ENCODE results near the gene KCNMB1. TPM values are rescaled to one million over a fixed set of nuclear protein-coding genes. Genes with fewer than 3 reads are reported as not detected.

The KCNMB1 gene
- total and polyA plus RNA-seq, 2 donors (not counting 1 experiment from before 2014, with no cell fraction given), result 0.06 TPM; not detected in 1

DNA sequence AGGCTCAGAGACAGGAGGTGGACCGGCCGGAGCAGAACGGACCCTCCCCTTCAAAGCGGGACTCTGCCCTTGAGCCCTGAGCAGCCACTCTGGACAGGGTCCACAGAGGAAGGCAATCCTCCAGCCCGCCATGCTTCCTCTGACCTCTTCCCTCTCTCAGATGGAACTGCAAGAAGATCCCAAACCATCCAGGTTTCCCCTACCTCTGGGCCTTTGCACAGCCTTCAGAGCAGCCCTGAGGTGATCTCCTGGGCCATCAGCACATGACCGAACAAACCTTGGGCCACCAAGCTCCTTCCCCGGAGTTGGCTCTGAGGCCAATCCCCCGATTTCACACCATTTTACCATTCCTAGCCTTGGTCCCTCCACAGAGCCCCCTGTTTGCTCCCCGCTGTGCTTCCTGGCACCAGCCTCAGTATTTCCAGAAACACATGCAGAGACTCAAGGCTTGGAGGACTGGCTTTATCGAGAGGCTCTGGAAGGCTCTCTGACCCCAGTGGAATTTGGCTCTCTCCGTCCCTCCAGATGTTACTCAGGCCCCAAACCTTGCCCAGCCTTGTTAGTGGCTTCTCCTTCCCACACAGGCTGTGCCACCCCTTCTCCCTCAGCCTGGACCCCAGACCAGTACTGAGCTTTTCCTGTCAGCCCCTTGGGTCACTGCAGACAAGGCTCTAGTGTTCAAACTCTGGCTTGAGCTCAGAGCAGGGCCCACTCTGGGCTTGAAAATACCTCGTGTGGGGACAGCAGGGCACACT is 48.6 kb upstream of the KCNMB1 start:
- 92% methylated on average over 12 of the region's 12 CpGs for WGBS (ENCODE audit: insufficient coverage)
- H2AFZ ChIP-seq (ENCODE audit: insufficient read depth, low read depth, low read length, poor library complexity, severe bottlenecking), result no peak overlapping the region
- H3K9ac ChIP-seq (ENCODE audit: low read length), result no peak overlapping the region
- intact Hi-C loops (cut with micrococcal nuclease), result no loop called here
- Mint-ChIP-seq H3K9me3 (ENCODE audit: insufficient read depth) (no peaks in the 10 kb centered on the region), H3K27me3 (peaks cover 3% of the 10 kb centered on the region), H3K4me3 (no peak overlapping the region), H3K4me1 (no peaks in the 10 kb centered on the region), H3K27ac (no peak overlapping the region)
- H3K36me3 ChIP-seq (replicated peaks in 1 of 2; ENCODE audit: control extremely low read depth in 1 of 2, control insufficient read depth in 1 of 2, extremely low read depth in 1 of 2, insufficient read depth in 2 of 2, low read length in 1 of 2), result no peaks in the 10 kb centered on the region
- no peaks in the 10 kb centered on the region for H3K4me1 ChIP-seq (ENCODE audit: control insufficient read depth in 2 of 2, insufficient read depth in 2 of 2, low read length in 2 of 2)
- ATAC-seq (ENCODE audit: low read depth), result no peak
- TF ChIP-seq EZH2 (IDR thresholded peaks at IDR 0.05; ENCODE audit: borderline replicate concordance, insufficient read depth, low read depth, low read length, poor library complexity, severe bottlenecking), result no peak
- TF ChIP-seq, protein P1, sequence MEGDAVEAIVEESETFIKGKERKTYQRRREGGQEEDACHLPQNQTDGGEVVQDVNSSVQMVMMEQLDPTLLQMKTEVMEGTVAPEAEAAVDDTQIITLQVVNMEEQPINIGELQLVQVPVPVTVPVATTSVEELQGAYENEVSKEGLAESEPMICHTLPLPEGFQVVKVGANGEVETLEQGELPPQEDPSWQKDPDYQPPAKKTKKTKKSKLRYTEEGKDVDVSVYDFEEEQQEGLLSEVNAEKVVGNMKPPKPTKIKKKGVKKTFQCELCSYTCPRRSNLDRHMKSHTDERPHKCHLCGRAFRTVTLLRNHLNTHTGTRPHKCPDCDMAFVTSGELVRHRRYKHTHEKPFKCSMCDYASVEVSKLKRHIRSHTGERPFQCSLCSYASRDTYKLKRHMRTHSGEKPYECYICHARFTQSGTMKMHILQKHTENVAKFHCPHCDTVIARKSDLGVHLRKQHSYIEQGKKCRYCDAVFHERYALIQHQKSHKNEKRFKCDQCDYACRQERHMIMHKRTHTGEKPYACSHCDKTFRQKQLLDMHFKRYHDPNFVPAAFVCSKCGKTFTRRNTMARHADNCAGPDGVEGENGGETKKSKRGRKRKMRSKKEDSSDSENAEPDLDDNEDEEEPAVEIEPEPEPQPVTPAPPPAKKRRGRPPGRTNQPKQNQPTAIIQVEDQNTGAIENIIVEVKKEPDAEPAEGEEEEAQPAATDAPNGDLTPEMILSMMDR (IDR thresholded peaks at IDR 0.05), result no peak
- ChIA-PET CTCF (interaction anchor here (0.8 kb wide), 1 partner anchor 212 kb away, joined by 3 read pairs; no protein-coding TSS in a partner anchor), POLR2A (no interaction called here)
- no peaks in the 10 kb centered on the region for H3K79me2 ChIP-seq (ENCODE audit: control insufficient read depth, insufficient read depth, low read length)
- no peaks in the 10 kb centered on the region for H3K27me3 ChIP-seq (replicated peaks in 1 of 4; ENCODE audit: control extremely low read depth in 1 of 4, control insufficient read depth in 3 of 4, insufficient read depth in 4 of 4, low read length in 3 of 4)
- H4K20me1 ChIP-seq (ENCODE audit: control insufficient read depth, insufficient read depth, low read length, poor library complexity, severe bottlenecking), result no peaks in the 10 kb centered on the region
- H3K9me3 ChIP-seq (ENCODE audit: control extremely low read depth in 1 of 3, control insufficient read depth in 2 of 3, insufficient read depth in 1 of 3, low read length in 2 of 3), result peaks cover 0 to 4% (median 0%) of the 10 kb centered on the region in 3 donors
- no peak for DNase-seq
- no peak overlapping the region for H3K4me2 ChIP-seq (replicated peaks; ENCODE audit: low read depth, low read length, poor library complexity, severe bottlenecking)
- no peak overlapping the region for H3K27ac ChIP-seq (ENCODE audit: low read length in 2 of 2)
- H3K4me3 ChIP-seq (ENCODE audit: control extremely low read depth in 1 of 5, extremely low read depth in 1 of 5, insufficient read depth in 1 of 5, low read depth in 2 of 5, low read length in 4 of 5), result no peak overlapping the region

DNA sequence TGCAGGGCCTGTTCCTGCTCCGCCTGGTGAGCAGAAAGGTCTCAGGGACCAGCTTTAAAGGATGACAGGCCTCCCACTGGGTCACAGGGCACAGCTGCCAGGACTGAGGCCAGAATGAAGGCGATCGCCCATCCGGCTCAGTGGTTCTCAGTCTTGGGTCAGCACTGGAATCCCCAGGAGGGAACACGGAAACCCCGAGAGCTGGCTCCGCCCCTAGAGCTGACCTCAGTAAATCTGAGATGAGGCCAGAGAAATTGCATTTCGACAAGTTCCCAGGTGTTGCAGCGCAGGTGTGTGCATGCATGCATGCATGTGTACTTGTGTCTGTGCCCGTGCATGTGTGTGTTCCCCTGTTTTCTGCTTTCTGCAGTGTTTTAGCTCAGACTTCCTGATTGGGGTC is 47.2 kb upstream of the KCNMB1 start:
- Histone ChIP-seq H3K36me3 (replicated peaks in 1 of 2; ENCODE audit: control extremely low read depth in 1 of 2, control insufficient read depth in 1 of 2, extremely low read depth in 1 of 2, insufficient read depth in 2 of 2, low read length in 1 of 2) (no peaks in the 10 kb centered on the region), H3K4me1 (ENCODE audit: control insufficient read depth in 2 of 2, insufficient read depth in 2 of 2, low read length in 2 of 2) (no peaks in the 10 kb centered on the region), H3K27me3 (replicated peaks in 1 of 4; ENCODE audit: control extremely low read depth in 1 of 4, control insufficient read depth in 3 of 4, insufficient read depth in 4 of 4, low read length in 3 of 4) (no peaks in the 10 kb centered on the region), H3K4me3 (ENCODE audit: control extremely low read depth in 1 of 5, extremely low read depth in 1 of 5, insufficient read depth in 1 of 5, low read depth in 2 of 5, low read length in 4 of 5) (no peak overlapping the region), H3K79me2 (ENCODE audit: control insufficient read depth, insufficient read depth, low read length) (no peaks in the 10 kb centered on the region), H2AFZ (ENCODE audit: insufficient read depth, low read depth, low read length, poor library complexity, severe bottlenecking) (no peak overlapping the region), H4K20me1 (ENCODE audit: control insufficient read depth, insufficient read depth, low read length, poor library complexity, severe bottlenecking) (no peaks in the 10 kb centered on the region), H3K9me3 (ENCODE audit: control extremely low read depth in 1 of 3, control insufficient read depth in 2 of 3, insufficient read depth in 1 of 3, low read length in 2 of 3) (peaks cover 0 to 4% (median 0%) of the 10 kb centered on the region in 3 donors), H3K27ac (ENCODE audit: low read length in 2 of 2) (no peak overlapping the region), H3K4me2 (replicated peaks; ENCODE audit: low read depth, low read length, poor library complexity, severe bottlenecking) (no peak overlapping the region), H3K9ac (ENCODE audit: low read length) (no peak overlapping the region)
- Mint-ChIP-seq H3K9me3 (ENCODE audit: insufficient read depth) (no peaks in the 10 kb centered on the region), H3K27ac (no peak overlapping the region), H3K4me1 (no peaks in the 10 kb centered on the region), H3K27me3 (peaks cover 7% of the 10 kb centered on the region), H3K4me3 (no peak overlapping the region)
- TF ChIP-seq, protein P1 (IDR thresholded peaks at IDR 0.05), result no peak
- no peak for TF ChIP-seq EZH2 (IDR thresholded peaks at IDR 0.05; ENCODE audit: borderline replicate concordance, insufficient read depth, low read depth, low read length, poor library complexity, severe bottlenecking)
- DNase-seq (no peak), ATAC-seq (ENCODE audit: low read depth) (no peak)
- POLR2A ChIA-PET, result no interaction called here
- intact Hi-C loops (cut with micrococcal nuclease), result no loop called here
- WGBS (ENCODE audit: insufficient coverage), result 91% methylated on average over 10 of the region's 10 CpGs
- CTCF ChIA-PET, result interaction anchor here (1.9 to 4.3 kb wide), 2 partner anchors 11 to 17 kb away, joined by 6 to 25 read pairs; no protein-coding TSS in a partner anchor

All from B cell (primary cell).